Endothelial cell of umbilical vein (primary cell): ENCODE measurements around the gene PNLIPRP2. TPM values are rescaled to one million over a fixed set of nuclear protein-coding genes. Genes with fewer than 3 reads are reported as not detected.
A peak's percentile ranks its signal among the peaks of the same experiment; 100 is the strongest.

Source experiments
- Bru-seq: library from RNA; stranded (reverse); fragments of 400-500 nt; gene quantifications from one replicate; lab custom pipeline; 2021; lab: Mats Ljungman, UMichigan
- BruChase-seq, 2 experiments: library from RNA; stranded (reverse); fragments of 400-500 nt; gene quantifications; one replicate each; lab custom pipeline; 2021; lab: Mats Ljungman, UMichigan
- BruUV-seq: library from RNA; stranded (reverse); fragments of 400-500 nt; replicated peaks from 2 replicates; lab custom pipeline; 2021; lab: Mats Ljungman, UMichigan
- CTCF ChIA-PET: fragments of 300-600, 350-600 bp; sonication (Branson Sonifier 250); formaldehyde crosslinking; loops from one replicate; lab custom pipeline; 2021; ENCODE audit warnings: antibody characterized with exemption, inconsistent platforms; lab: Charles Lee
- POLR2A ChIA-PET: fragments of 300-600, 350-600 bp; sonication (Branson Sonifier 250); formaldehyde crosslinking; loops from one replicate; lab custom pipeline; 2021; ENCODE audit warnings: antibody characterized with exemption, inconsistent platforms; lab: Charles Lee
- DNase-seq: peaks from one replicate; pipeline ENCODE4 v3.0.0-alpha.2; 2011; ENCODE audit warnings: low read depth, low spot score
- FAIRE-seq: peaks from 2 replicates; lab custom pipeline; 2011; peaks lifted over from hg19 to GRCh38; lab: Jason Lieb, UNC
- H2AFZ ChIP-seq: 2 replicates; pipeline ENCODE4 v1.6.0; 2012; ENCODE audit warnings: low read depth, low read length, control low read depth, inconsistent platforms
- H3K27ac ChIP-seq: 2 replicates; pipeline ENCODE4 v1.5.1; 2011; ENCODE audit warnings: low read depth, mild to moderate bottlenecking, control low read depth, low read length, moderate library complexity; ENCODE audit not compliant: insufficient read depth
- H3K27me3 ChIP-seq, 2 experiments: 2 replicates each; pipeline versions ENCODE4 v1.6.0 to v1.6.1; 2011; ENCODE audit warnings: low read length in 2 of 2, mixed read lengths in 1 of 2; ENCODE audit not compliant: control insufficient read depth in 2 of 2, insufficient read depth in 2 of 2
- H3K36me3 ChIP-seq, 2 experiments: 2 replicates in 1 of 2; 3 replicates in 1 of 2; pipeline ENCODE4 v1.5.1; 2011; ENCODE audit warnings: low read length in 2 of 2, mild to moderate bottlenecking in 1 of 2, moderate library complexity in 1 of 2; ENCODE audit not compliant: control insufficient read depth in 2 of 2, insufficient read depth in 2 of 2; ENCODE audit errors: extremely low read depth in 1 of 2
- H3K4me1 ChIP-seq: 3 replicates; pipeline ENCODE4 v1.5.1; 2011; ENCODE audit warnings: mild to moderate bottlenecking, low read length; ENCODE audit not compliant: control insufficient read depth, insufficient read depth; ENCODE audit errors: extremely low read depth
- H3K4me2 ChIP-seq: 2 replicates; pipeline ENCODE4 v1.6.1; 2011; ENCODE audit warnings: low read length, control low read depth, mixed read lengths; ENCODE audit not compliant: insufficient read depth
- H3K4me3 ChIP-seq, 3 experiments: fragments of 200-600 bp in 1 of 3; sonication (generic), shearing (Covaris generic) in 1 of 3; replicated peaks in 1 of 3; 2 replicates each; pipeline ENCODE4 v1.5.1; 2011 to 2016; ENCODE audit warnings: control low read depth in 3 of 3, low read length in 3 of 3, mild to moderate bottlenecking in 2 of 3, inconsistent platforms in 1 of 3, low read depth in 1 of 3, moderate library complexity in 1 of 3; ENCODE audit not compliant: insufficient read depth in 1 of 3
- H3K79me2 ChIP-seq: 2 replicates; pipeline ENCODE4 v1.6.0; 2012; ENCODE audit warnings: low read length, inconsistent platforms; ENCODE audit not compliant: control insufficient read depth, insufficient read depth
- H3K9ac ChIP-seq: replicated peaks from 2 replicates; pipeline ENCODE3; 2011; ENCODE audit warnings: low read length, control low read depth; ENCODE audit not compliant: insufficient read depth; ENCODE audit errors: extremely low read depth
- H3K9me1 ChIP-seq: replicated peaks from 3 replicates; pipeline ENCODE4 v1.6.0; 2011; ENCODE audit warnings: mild to moderate bottlenecking, low read length; ENCODE audit not compliant: control insufficient read depth, insufficient read depth; ENCODE audit errors: extremely low read depth
- H3K9me3 ChIP-seq: replicated peaks from 2 replicates; pipeline ENCODE4 v1.5.1; 2012; ENCODE audit warnings: low read length, inconsistent platforms; ENCODE audit not compliant: control insufficient read depth, insufficient read depth
- H4K20me1 ChIP-seq: replicated peaks from 2 replicates; pipeline ENCODE3; 2011; ENCODE audit warnings: mild to moderate bottlenecking, low read length; ENCODE audit not compliant: control insufficient read depth, insufficient read depth; ENCODE audit errors: extremely low read depth
- EZH2 ChIP-seq: IDR thresholded peaks from 2 replicates; pipeline ENCODE4 v1.6.1; 2012; ENCODE audit warnings: borderline replicate concordance, low read depth, mild to moderate bottlenecking, moderate library complexity, low read length, inconsistent platforms; ENCODE audit not compliant: severe bottlenecking
- JUN ChIP-seq: IDR thresholded peaks from 2 replicates; pipeline ENCODE4 v1.6.1; 2011; ENCODE audit warnings: borderline replicate concordance, low read depth; ENCODE audit not compliant: insufficient read length, insufficient read depth
- MYC ChIP-seq: IDR thresholded peaks from one replicate; pipeline ENCODE4 v1.6.1; 2011; ENCODE audit warnings: mild to moderate bottlenecking, low read depth, low read length
- POLR2A ChIP-seq: IDR thresholded peaks from 2 replicates; pipeline ENCODE4 v1.6.1; 2012; ENCODE audit warnings: low read depth, mild to moderate bottlenecking, control low read depth, low read length
- POLR2AphosphoS5 ChIP-seq: IDR thresholded peaks from 2 replicates; pipeline ENCODE4 v1.6.1; 2012; ENCODE audit warnings: low read depth, mild to moderate bottlenecking, control low read depth, low read length, moderate library complexity; ENCODE audit not compliant: insufficient read depth
- dilution Hi-C: fragments of 300-500 bp; cut with MboI; formaldehyde crosslinking; loops from one replicate; pipeline ENCODE4 v1.15.0; 2019; ENCODE audit warnings: low sequenced_read_pairs; ENCODE audit not compliant: extremely low pct_ligation_motif_present
- intact Hi-C: fragments of 100-400 bp; cut with micrococcal nuclease; formaldehyde crosslinking; loops from one replicate; pipeline ENCODE4 v1.10.0; 2022
- long read RNA-seq: library from polyadenylated mRNA; stranded (forward); transcript quantifications from one replicate; pipeline ENCODE4 v2.0.0, GENCODE V29; 2021
- polyA minus RNA-seq, 3 experiments: library from RNA; depleted of rRNA, polyadenylated mRNA; stranded (reverse); fragments of >200 nt; gene quantifications; 1 replicate in 1 of 3; 2 replicates in 2 of 3; pipeline ENCODE4 v1.2.3, GENCODE V29; 2011
- polyA plus RNA-seq, 4 experiments: library from polyadenylated mRNA; depleted of rRNA in 3 of 4; stranded (reverse) in 3 of 4; unstranded in 1 of 4; fragments of >200 nt; gene quantifications; 2 replicates each; pipeline versions ENCODE4 v1.2.1 to v1.2.3, GENCODE V29; 2011 to 2012; ENCODE audit warnings: missing spikeins in 1 of 4
- total RNA-seq: library from RNA; stranded (reverse); gene quantifications from 2 replicates; pipeline ENCODE4 v1.2.3, GENCODE V29; 2021
- TF ChIP-seq, protein P1 (sequence below), 2 donors: IDR thresholded peaks; 1 replicate in 1 of 2; 2 replicates in 1 of 2; pipeline ENCODE4 v1.5.1; 2011; ENCODE audit warnings: low read length in 2 of 2, mild to moderate bottlenecking in 2 of 2, moderate library complexity in 2 of 2, control low read depth in 1 of 2, inconsistent platforms in 1 of 2, low read depth in 1 of 2; ENCODE audit not compliant: insufficient read depth in 1 of 2; ENCODE audit errors: extremely low read depth in 1 of 2

Gene PNLIPRP2
- total RNA-seq (not detected in 2 replicates), polyA plus RNA-seq (not detected in 2 replicates), polyA minus RNA-seq (not detected in 2 replicates), Bru-seq, nascent RNA (not detected), BruChase-seq, experiment 1, labeled RNA remaining after a 6-hour chase (percentile 4 among the genes with signal in this experiment), BruChase-seq, experiment 2, labeled RNA remaining after a 2-hour chase (not detected)
- polyA plus RNA-seq (2011; cell fraction: cytosol; rRNA removed), result not detected in 2 replicates
- polyA plus RNA-seq (2011; cell fraction: nucleus; rRNA removed), result not detected in 2 replicates
- polyA plus RNA-seq (2012), result not detected in 2 replicates
- polyA minus RNA-seq (2011; cell fraction: cytosol; rRNA and poly(A)+ RNA removed), result not detected
- polyA minus RNA-seq (2011; cell fraction: nucleus; rRNA and poly(A)+ RNA removed), result not detected in 2 replicates
- long read RNA-seq, result 0 reads

DNA sequence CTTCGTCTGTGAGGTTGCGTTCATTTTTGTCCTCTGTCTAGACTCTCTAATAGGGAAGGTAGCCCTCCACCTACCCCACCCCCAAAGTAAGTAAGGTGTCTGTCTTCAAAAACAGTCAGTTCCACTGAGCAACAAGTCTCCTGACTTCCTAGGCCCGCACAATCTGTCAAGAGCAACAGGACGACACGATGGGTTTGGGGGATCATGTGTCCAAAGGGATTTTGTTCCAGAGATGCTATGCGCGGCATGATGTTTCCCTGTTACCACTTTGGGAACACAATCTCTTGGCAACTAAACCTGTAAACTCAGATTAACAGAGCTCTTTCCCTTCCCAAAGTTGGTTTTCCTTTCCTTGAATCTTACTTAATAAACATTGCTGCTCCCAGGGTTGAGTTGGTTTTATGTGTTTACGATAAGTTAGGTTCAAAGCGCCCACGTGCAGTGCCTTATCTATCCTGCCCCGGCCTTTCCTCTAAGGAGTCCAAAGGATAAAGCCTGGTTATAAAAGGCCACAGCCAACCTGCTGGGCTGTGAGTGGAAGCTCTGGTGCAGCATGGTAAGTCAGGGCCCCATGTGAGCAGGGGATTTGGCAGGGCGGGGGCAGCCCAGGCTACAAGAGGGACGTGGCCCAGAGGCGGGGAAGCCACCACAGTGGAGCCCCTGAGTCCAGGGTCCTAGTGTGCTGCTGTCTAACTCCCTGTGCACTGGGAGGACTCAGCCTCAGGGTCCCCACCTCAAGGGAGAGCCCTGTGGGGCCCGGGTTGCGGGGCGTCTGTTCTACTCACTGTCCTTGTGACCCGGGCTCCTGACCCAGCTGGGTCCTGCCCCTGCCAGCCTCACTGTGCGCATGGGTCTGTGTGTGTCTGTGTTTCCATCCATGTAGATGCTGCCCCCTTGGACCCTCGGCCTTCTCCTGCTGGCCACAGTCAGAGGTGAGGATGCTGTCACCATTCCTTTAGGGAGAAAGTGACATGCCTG, at the start of gene PNLIPRP2:
Gene PNLIPRP2 (plus strand): TSS at position 531 of the 978 bp plus-strand sequence.
- H3K27ac ChIP-seq, result no peak within 1 kb of the TSS
- no peaks in the 10 kb centered on the region for H3K36me3 ChIP-seq
- H3K4me2 ChIP-seq, result no peak within 1 kb of the TSS
- dilution Hi-C loops (no loop called here), intact Hi-C loops (no loop called here)
- no peak within 1 kb of the TSS for H3K4me3 ChIP-seq
- no peak within 1 kb of the TSS for H3K9ac ChIP-seq
- CTCF ChIA-PET, result no interaction called here
- H3K27me3 ChIP-seq, result no peaks in the 10 kb centered on the region
- H3K79me2 ChIP-seq, result no peaks in the 10 kb centered on the region
- no peaks in the 10 kb centered on the region for H3K9me1 ChIP-seq
- no TSS peak for BruUV-seq
- TF ChIP-seq JUN (no peak), EZH2 (no peak), POLR2A (no peak), MYC (no peak)
- no peak for DNase-seq
- H3K9me3 ChIP-seq, result no peaks in the 10 kb centered on the region
- FAIRE-seq, result no peak
- H2AFZ ChIP-seq, result no peak within 1 kb of the TSS
- H4K20me1 ChIP-seq, result no peaks in the 10 kb centered on the region
- POLR2A ChIA-PET, result no interaction called here
- H3K4me1 ChIP-seq, result no peaks in the 10 kb centered on the region

GRCh38 chr10:116574797-116575196, 46.0 kb upstream of the PNLIPRP2 start:
- no peak for FAIRE-seq

More at GRCh38 chr10:116574797-116575196, 46.0 kb upstream of the PNLIPRP2 start:
- dilution Hi-C loops (no loop called here), intact Hi-C loops (no loop called here)
- H3K27me3 ChIP-seq, result no peaks in the 10 kb centered on the region
- H3K4me2 ChIP-seq, result no peak overlapping the region
- H3K4me1 ChIP-seq, result no peaks in the 10 kb centered on the region
- H3K9me1 ChIP-seq, result no peaks in the 10 kb centered on the region
- H3K27ac ChIP-seq, result no peak overlapping the region
- no TSS peak for BruUV-seq
- H3K36me3 ChIP-seq, result no peaks in the 10 kb centered on the region
- H3K4me3 ChIP-seq, result no peak overlapping the region
- CTCF ChIA-PET, result no interaction called here
- H2AFZ ChIP-seq, result no peak overlapping the region
- POLR2A ChIA-PET, result no interaction called here
- no peaks in the 10 kb centered on the region for H3K79me2 ChIP-seq
- no peak overlapping the region for H3K9ac ChIP-seq
- TF ChIP-seq JUN, result no peak
- TF ChIP-seq POLR2A, result no peak
- TF ChIP-seq EZH2, result no peak
- no peak for TF ChIP-seq MYC
- TF ChIP-seq POLR2AphosphoS5, result no peak
- TF ChIP-seq, protein P1, sequence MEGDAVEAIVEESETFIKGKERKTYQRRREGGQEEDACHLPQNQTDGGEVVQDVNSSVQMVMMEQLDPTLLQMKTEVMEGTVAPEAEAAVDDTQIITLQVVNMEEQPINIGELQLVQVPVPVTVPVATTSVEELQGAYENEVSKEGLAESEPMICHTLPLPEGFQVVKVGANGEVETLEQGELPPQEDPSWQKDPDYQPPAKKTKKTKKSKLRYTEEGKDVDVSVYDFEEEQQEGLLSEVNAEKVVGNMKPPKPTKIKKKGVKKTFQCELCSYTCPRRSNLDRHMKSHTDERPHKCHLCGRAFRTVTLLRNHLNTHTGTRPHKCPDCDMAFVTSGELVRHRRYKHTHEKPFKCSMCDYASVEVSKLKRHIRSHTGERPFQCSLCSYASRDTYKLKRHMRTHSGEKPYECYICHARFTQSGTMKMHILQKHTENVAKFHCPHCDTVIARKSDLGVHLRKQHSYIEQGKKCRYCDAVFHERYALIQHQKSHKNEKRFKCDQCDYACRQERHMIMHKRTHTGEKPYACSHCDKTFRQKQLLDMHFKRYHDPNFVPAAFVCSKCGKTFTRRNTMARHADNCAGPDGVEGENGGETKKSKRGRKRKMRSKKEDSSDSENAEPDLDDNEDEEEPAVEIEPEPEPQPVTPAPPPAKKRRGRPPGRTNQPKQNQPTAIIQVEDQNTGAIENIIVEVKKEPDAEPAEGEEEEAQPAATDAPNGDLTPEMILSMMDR (IDR thresholded peaks at IDR 0.05; ENCODE audit: extremely low read depth in 1 of 2, insufficient read depth in 1 of 2, low read depth in 1 of 2, low read length in 2 of 2), result no peak
- no peaks in the 10 kb centered on the region for H3K9me3 ChIP-seq
- no peak for DNase-seq
- H4K20me1 ChIP-seq, result no peaks in the 10 kb centered on the region
